Psoas muscle (tissue), 8 donors: ENCODE data around the gene BARHL1. TPM values are rescaled to one million over a fixed set of nuclear protein-coding genes. Genes with fewer than 3 reads are reported as not detected.

Experiments
- ATAC-seq, 4 donors: fragments of 200-7000 bp; cut with Tn5 transposase; one replicate each; pipeline ENCODE4 v1.9.1; 2020; ENCODE audit warnings: moderate library complexity in 3 of 4, mild to moderate bottlenecking in 2 of 4
- DNase-seq, 2 donors: peaks; one replicate each; pipeline ENCODE4 v3.0.0-alpha.2; 2020
- H3K27ac ChIP-seq: fragments of 200-600 bp; one replicate; pipeline ENCODE4 v1.8.0; 2022
- H3K27me3 ChIP-seq, 3 donors: fragments of 200-600 bp in 1 of 3; one replicate each; pipeline versions ENCODE4 v1.6.1 to v1.8.0; 2013 to 2022; ENCODE audit warnings: low read length in 2 of 3, mild to moderate bottlenecking in 2 of 3, moderate library complexity in 1 of 3; ENCODE audit not compliant: insufficient read depth in 3 of 3
- H3K36me3 ChIP-seq, 2 donors: fragments of 200-600 bp in 1 of 2; one replicate each; pipeline versions ENCODE4 v1.6.1 to v1.8.0; 2013 to 2022; ENCODE audit warnings: low read depth in 1 of 2, mild to moderate bottlenecking in 1 of 2, moderate library complexity in 1 of 2; ENCODE audit not compliant: insufficient read depth in 1 of 2
- H3K4me1 ChIP-seq: fragments of 200-600 bp; one replicate; pipeline ENCODE4 v1.8.0; 2022
- H3K4me3 ChIP-seq: fragments of 200-600 bp; one replicate; pipeline ENCODE4 v1.8.0; 2022; ENCODE audit warnings: mild to moderate bottlenecking
- H3K9me3 ChIP-seq: fragments of 200-600 bp; one replicate; pipeline ENCODE4 v1.8.0; 2022
- CTCF ChIP-seq: fragments of 200-600 bp; IDR thresholded peaks from one replicate; pipeline ENCODE4 v1.8.0; 2022; ENCODE audit warnings: antibody characterized with exemption
- WGBS, 3 donors: extraction: QIAGEN DNeasy Blood & Tissue Kit; methylation state at CpG; one replicate each; pipeline versions ENCODE4 v1.1.6 to v1.1.7; 2013; 5-methylcytosine and 5-hydroxymethylcytosine counted together
- intact Hi-C, 2 donors: fragments of 100-400 bp; cut with DNase I; formaldehyde crosslinking; loops; one replicate each; pipeline versions ENCODE4 v1.11.0 to v1.14.2; 2022
- polyA plus RNA-seq, 3 donors: library from polyadenylated mRNA; stranded (reverse); fragments of 200-250 nt; gene quantifications; one replicate each; pipeline ENCODE4 v1.2.3, GENCODE V29; 2013
- total RNA-seq, 4 donors: library from RNA; stranded (reverse); fragmentation: NEBNext Ultra II Directional in 2 of 4; extraction: Animal tissue kit (Norgen Biotek cat#: 25700) in 2 of 4; gene quantifications; one replicate each; pipeline versions ENCODE4 v1.2.1 to v1.2.4, GENCODE V29; 2021 to 2023
- donor health status: healthy with polysubstance abuse.
- donor health status: DM: no; HTN: no; CAD: no; lungs with moderate emphysema.
- donor health status: Bipolar disorder and iron deficiency.
- donor health status: healthy.
- donor health status: DM: yes; HTN: yes; CAD: no.
- donor health status: DM: no; HTN: no; CAD: no.
- donor health status: DM: no; HTN: no; CAD: no.
- donor health status: DM: yes; HTN: yes; CAD: no.

The BARHL1 gene
- total and polyA plus RNA-seq, 7 donors, result not detected

DNA sequence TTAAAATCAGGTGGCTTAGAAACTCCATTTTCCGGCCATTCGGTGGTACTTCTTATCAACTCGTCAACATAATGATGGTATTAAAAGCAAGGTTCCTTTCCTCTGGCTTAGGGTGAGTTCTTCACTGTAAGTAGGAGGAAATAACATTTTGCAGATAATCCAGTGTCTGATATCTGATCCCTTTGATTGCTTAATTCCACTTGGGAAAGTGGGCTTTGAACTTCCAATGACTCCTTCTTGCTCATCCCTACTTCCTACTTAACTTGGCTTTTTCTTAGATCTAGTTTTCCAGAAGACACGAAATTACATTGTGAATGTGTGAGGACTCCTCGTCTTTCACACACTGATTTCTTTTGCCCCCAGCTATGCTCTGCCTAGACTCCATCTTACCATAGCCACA, 55.8 kb downstream of the BARHL1 start:
- no peaks in the 10 kb centered on the region for H3K27me3 ChIP-seq
- ATAC-seq (no peak), DNase-seq (no peak)
- H3K9me3 ChIP-seq, result no peaks in the 10 kb centered on the region
- H3K4me1 ChIP-seq, result no peaks in the 10 kb centered on the region
- H3K4me3 ChIP-seq, result no peak overlapping the region
- no peak for TF ChIP-seq CTCF
- H3K36me3 ChIP-seq, result peaks cover 8 to 63% of the 10 kb centered on the region in 2 donors
- intact Hi-C loops, result no loop called here
- WGBS, 3 donors, result 90 to 96% (median 91%) methylated on average over 5 of the region's 5 CpGs
- H3K27ac ChIP-seq, result no peak overlapping the region

DNA sequence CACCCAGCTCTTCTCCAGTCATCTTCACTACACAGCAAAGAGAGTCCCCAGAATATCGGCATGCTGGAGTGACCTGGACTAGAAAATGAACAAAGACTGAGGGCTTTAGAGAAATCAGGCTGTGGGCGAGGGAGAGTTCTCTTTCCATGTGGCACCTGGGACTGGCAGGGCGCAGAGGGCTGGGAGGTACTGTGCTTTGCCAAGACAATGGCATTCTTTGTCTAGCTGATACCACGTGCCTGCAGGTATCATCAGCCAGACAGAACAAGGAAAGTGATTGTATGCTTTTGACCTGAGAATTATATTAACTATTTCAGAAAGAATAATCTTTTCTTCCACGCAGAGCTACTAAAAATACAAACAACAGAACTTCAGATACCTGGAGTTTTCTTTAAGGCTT, 56.9 kb downstream of the BARHL1 start:
- TF ChIP-seq CTCF, result no peak
- Histone ChIP-seq H3K9me3 (no peaks in the 10 kb centered on the region), H3K27me3 (no peaks in the 10 kb centered on the region), H3K27ac (no peak overlapping the region), H3K36me3 (peaks cover 8 to 74% of the 10 kb centered on the region in 2 donors), H3K4me1 (no peaks in the 10 kb centered on the region), H3K4me3 (no peak overlapping the region)
- intact Hi-C loops, result no loop called here
- ATAC-seq, result no peak
- WGBS, 3 donors, result 87 to 96% (median 88%) methylated on average over 5 of the region's 5 CpGs
- DNase-seq, result no peak

Other genes with a start within 250 kb of the BARHL1 start
- 10 to 100 TPM; 20.6 to 26.8 (median 22.7) TPM for gene SETX, start 227.6 kb upstream of the BARHL1 start, total RNA-seq
- gene SETX, start 227.6 kb upstream of the BARHL1 start, polyA plus RNA-seq, result 10 to 100 TPM; 10.0 to 20.4 (median 19.8) TPM
- 10 to 100 TPM; 11.1 to 15.3 (median 12.0) TPM for gene TTF1, start 175.8 kb upstream of the BARHL1 start, total RNA-seq
- gene TTF1, start 175.8 kb upstream of the BARHL1 start, polyA plus RNA-seq, result 10 to 100 TPM; 21.5 to 33.8 (median 22.4) TPM
- gene CFAP77, start 172.4 kb upstream of the BARHL1 start, total RNA-seq, result not detected
- gene CFAP77, start 172.4 kb upstream of the BARHL1 start, polyA plus RNA-seq, result not detected
- 10 to 100 TPM in 1 of 4 donors, 1 to 10 TPM in 3; 5.5 to 10.0 (median 8.4) TPM for gene DDX31, start 87.4 kb downstream of the BARHL1 start, total RNA-seq
- 10 to 100 TPM in 2 of 3 donors, 1 to 10 TPM in 1; 7.2 to 12.4 (median 10.1) TPM for gene DDX31, start 87.4 kb downstream of the BARHL1 start, polyA plus RNA-seq
- 10 to 100 TPM in 2 of 4 donors, 1 to 10 TPM in 2; 8.3 to 12.2 (median 10.6) TPM for gene GTF3C4, start 87.9 kb downstream of the BARHL1 start, total RNA-seq
- gene GTF3C4, start 87.9 kb downstream of the BARHL1 start, polyA plus RNA-seq, result 10 to 100 TPM in 1 of 3 donors, 1 to 10 TPM in 2; 3.8 to 12.8 (median 4.3) TPM